Tibial nerve (tissue), 4 donors: ENCODE results near the gene SIVA1. TPM values are rescaled to one million over a fixed set of nuclear protein-coding genes. Genes with fewer than 3 reads are reported as not detected.

Experiments used
- DNase-seq, 2 donors: peaks; one replicate each; pipeline ENCODE4 v3.0.0-alpha.2; 2019; ENCODE audit warnings: low spot score in 2 of 2
- H3K27ac ChIP-seq, 4 donors: fragments of 200-600 bp; sonication (generic) in 3 of 4; one replicate each; pipeline ENCODE4 v1.5.1; 2017 to 2019; ENCODE audit warnings: mild to moderate bottlenecking in 1 of 4
- H3K27me3 ChIP-seq, 2 donors: fragments of 200-600 bp; sonication (generic) in 1 of 2; one replicate each; pipeline versions ENCODE4 v1.5.1 to v1.6.0; 2017 to 2019
- H3K36me3 ChIP-seq, 3 donors: fragments of 200-600 bp; sonication (generic); one replicate each; pipeline ENCODE4 v1.5.1; 2018 to 2019
- H3K4me1 ChIP-seq, 4 donors: fragments of 200-600 bp; sonication (generic) in 3 of 4; one replicate each; pipeline ENCODE4 v1.5.1; 2017 to 2019
- H3K4me3 ChIP-seq, 4 donors: fragments of 200-600 bp; sonication (generic) in 3 of 4; one replicate each; pipeline ENCODE4 v1.5.1; 2017 to 2019; ENCODE audit warnings: mild to moderate bottlenecking in 1 of 4, moderate library complexity in 1 of 4
- H3K9me3 ChIP-seq, 4 donors: fragments of 200-600 bp; sonication (generic) in 3 of 4; one replicate each; pipeline ENCODE4 v1.5.1; 2017 to 2019
- CTCF ChIP-seq, 5 experiments: fragments of 200-600 bp in 3 of 5; fragments of 450-650 bp in 2 of 5; sonication (generic) in 3 of 5; IDR thresholded peaks; one replicate each; pipeline ENCODE4 v1.5.1; 2016 to 2019; ENCODE audit warnings: antibody characterized with exemption in 5 of 5, mild to moderate bottlenecking in 3 of 5, moderate library complexity in 2 of 5
- EP300 ChIP-seq, 2 donors: sonication (generic); formaldehyde crosslinking; IDR thresholded peaks; one replicate each; pipeline ENCODE4 v1.6.1; 2017; ENCODE audit warnings: antibody characterized with exemption in 2 of 2, mild to moderate bottlenecking in 1 of 2
- POLR2A ChIP-seq, 2 donors: fragments of 450-650 bp; IDR thresholded peaks; one replicate each; pipeline ENCODE4 v1.6.1; 2017; ENCODE audit warnings: antibody characterized with exemption in 2 of 2, mild to moderate bottlenecking in 2 of 2, moderate library complexity in 2 of 2
- WGBS, 2 donors: methylation state at CpG; one replicate each; pipeline ENCODE4 v1.1.5; 2018; 5-methylcytosine and 5-hydroxymethylcytosine counted together
- total RNA-seq, 4 donors: library from RNA; depleted of rRNA; stranded (reverse); fragments of >200 nt; gene quantifications; one replicate each; pipeline ENCODE4 v1.1.0, GENCODE V29; 2016

The SIVA1 gene
- total RNA-seq, 4 donors from 2014 or later, result 260 to 422 (median 378) TPM

GRCh38 chr14:104795781-104796686 lies 43.1 kb downstream of the SIVA1 start:
- Histone ChIP-seq H3K36me3 (peaks cover 0 to 15% (median 2%) of the 10 kb centered on the region in 3 donors), H3K27ac (peak overlapping the region; percentile 49 to 99 (median 90)), H3K4me3 (peak overlapping the region; percentile 32 to 84 (median 50)), H3K4me1 (peaks cover 0 to 77% (median 43%) of the 10 kb centered on the region in 4 donors), H3K9me3 (no peaks in the 10 kb centered on the region), H3K27me3 (no peaks in the 10 kb centered on the region)
- TF ChIP-seq POLR2A (IDR thresholded peaks at IDR 0.05), result peak; percentile 66 to 78
- no peak for TF ChIP-seq EP300 (IDR thresholded peaks at IDR 0.05)
- peak in 1 of 5 experiments; percentile 31 for TF ChIP-seq CTCF (IDR thresholded peaks at IDR 0.05)
- peak in 1 of 2 donors; percentile 30 for DNase-seq
- WGBS, 2 donors, result 18 to 22% methylated on average over 25 to 35 of the region's 55 CpGs

GRCh38 chr14:104796687-104797081 lies 43.7 kb downstream of the SIVA1 start:
- no peak overlapping the region for H3K4me3 ChIP-seq
- no peaks in the 10 kb centered on the region for H3K27me3 ChIP-seq
- H3K36me3 ChIP-seq, result peaks cover 0 to 8% (median 0%) of the 10 kb centered on the region in 3 donors
- H3K27ac ChIP-seq, result peak overlapping the region in 3 of 4 donors; percentile 11 to 99 (median 92)
- WGBS, 2 donors, result 74% methylated on average over 5 to 6 of the region's 6 CpGs
- no peak for DNase-seq
- TF ChIP-seq EP300 (IDR thresholded peaks at IDR 0.05), result no peak
- TF ChIP-seq POLR2A (IDR thresholded peaks at IDR 0.05), result no peak
- TF ChIP-seq CTCF (IDR thresholded peaks at IDR 0.05), result no peak
- peaks cover 0 to 78% (median 46%) of the 10 kb centered on the region in 4 donors for H3K4me1 ChIP-seq
- H3K9me3 ChIP-seq, result no peaks in the 10 kb centered on the region

- H3K36me3 ChIP-seq, result peaks cover 0 to 1% (median 0%) of the 10 kb centered on the region in 3 donors
- H3K4me3 ChIP-seq, result no peak overlapping the region
- 41 to 42% methylated on average over 10 to 12 of the region's 18 CpGs for WGBS, 2 donors
- peak overlapping the region in 3 of 4 donors; percentile 62 to 99 (median 92) for H3K27ac ChIP-seq
- H3K4me1 ChIP-seq, result peaks cover 0 to 78% (median 45%) of the 10 kb centered on the region in 4 donors
- TF ChIP-seq EP300 (IDR thresholded peaks at IDR 0.05), result no peak
- no peak for TF ChIP-seq CTCF (IDR thresholded peaks at IDR 0.05)
- no peak for TF ChIP-seq POLR2A (IDR thresholded peaks at IDR 0.05)
- no peaks in the 10 kb centered on the region for H3K27me3 ChIP-seq
- no peaks in the 10 kb centered on the region for H3K9me3 ChIP-seq
- DNase-seq, result no peak
Measured at GRCh38 chr14:104797115-104798044, 44.4 kb downstream of the SIVA1 start.

- peak overlapping the region; percentile 92 to 99 (median 95) for H3K27ac ChIP-seq
- peaks cover 0 to 3% (median 0%) of the 10 kb centered on the region in 3 donors for H3K36me3 ChIP-seq
- no peak for TF ChIP-seq EP300 (IDR thresholded peaks at IDR 0.05)
- no peak for TF ChIP-seq POLR2A (IDR thresholded peaks at IDR 0.05)
- TF ChIP-seq CTCF (IDR thresholded peaks at IDR 0.05), result no peak
- H3K27me3 ChIP-seq, result no peaks in the 10 kb centered on the region
- H3K4me3 ChIP-seq, result no peak overlapping the region
- peaks cover 0 to 77% (median 33%) of the 10 kb centered on the region in 4 donors for H3K4me1 ChIP-seq
- no peaks in the 10 kb centered on the region for H3K9me3 ChIP-seq
- DNase-seq, result no peak
- WGBS, 2 donors, result 67 to 68% methylated on average over 16 of the region's 16 CpGs
Measured at GRCh38 chr14:104798300-104799243, 45.6 kb downstream of the SIVA1 start.
